Stimulated activated CD8-positive, alpha-beta memory T cell treated with anti-CD3 and anti-CD28 coated beads, Interleukin-12 subunit alpha, Interleukin-12 subunit beta, amount 100 ng/mL, for 24 hours (primary cell): ENCODE measurements around the gene NXT2.
A peak's percentile ranks its signal among the peaks of the same experiment; 100 is the strongest.
"Not testable (repeated sequence)": the region's sequence is repeated elsewhere in the genome, so short reads cannot be mapped to it uniquely, and the experiment has no call there.

Experiments used
- DNase-seq: peaks from one replicate; pipeline ENCODE4 v3.0.0-alpha.2; 2020; ENCODE audit errors: extremely low read depth

The NXT2 gene

GRCh38 chrX:109536439-109537323 is at the start of gene NXT2:
NXT2 (plus strand) TSS chrX:109536844; CDS start chrX:109537007, 163 bp downstream.
- peak; percentile 69 for DNase-seq

- DNase-seq: no peak
Measured at GRCh38 chrX:109487640-109488039, 49.0 kb upstream of the NXT2 start.

- no peak for DNase-seq
Measured at GRCh38 chrX:109489174-109489573, 47.5 kb upstream of the NXT2 start.

- DNase-seq: no peak
Measured at GRCh38 chrX:109498434-109498833, 38.2 kb upstream of the NXT2 start.

- no peak for DNase-seq
Measured at GRCh38 chrX:109501176-109501575, 35.5 kb upstream of the NXT2 start.

- DNase-seq: no peak
Measured at GRCh38 chrX:109508915-109509314, 27.7 kb upstream of the NXT2 start.

- no peak for DNase-seq
Measured at GRCh38 chrX:109511113-109511512, 25.5 kb upstream of the NXT2 start.

GRCh38 chrX:109519001-109519400 is 17.6 kb upstream of the NXT2 start:
- no peak for DNase-seq

- DNase-seq: no peak
Measured at GRCh38 chrX:109533005-109533404, 3.6 kb upstream of the NXT2 start.

- DNase-seq: no peak
Measured at GRCh38 chrX:109533631-109534030, 3.0 kb upstream of the NXT2 start.

- no peak for DNase-seq
Measured at GRCh38 chrX:109534933-109535332, 1.7 kb upstream of the NXT2 start.

GRCh38 chrX:109535578-109535977 is 1.1 kb upstream of the NXT2 start:
- DNase-seq: no peak

- DNase-seq: no peak
Measured at GRCh38 chrX:109537324-109537665, 651 bp downstream of the NXT2 start.

- DNase-seq: not testable (repeated sequence)
Measured at GRCh38 chrX:109539007-109539406, 2.4 kb downstream of the NXT2 start.

GRCh38 chrX:109553862-109554261 is 17.2 kb downstream of the NXT2 start:
- no peak for DNase-seq

GRCh38 chrX:109576083-109576482 is 39.4 kb downstream of the NXT2 start:
- DNase-seq: not testable (repeated sequence)

- DNase-seq: no peak
Measured at GRCh38 chrX:109577055-109577454, 40.4 kb downstream of the NXT2 start.

- no peak for DNase-seq
Measured at GRCh38 chrX:109578916-109579315, 42.3 kb downstream of the NXT2 start.

- DNase-seq: no peak
Measured at GRCh38 chrX:109585488-109585887, 48.8 kb downstream of the NXT2 start.

GRCh38 chrX:109590176-109590575 is 53.5 kb downstream of the NXT2 start:
- DNase-seq: no peak
